NCI-H2081 (cell line): ENCODE measurements around the gene ZIC1.

ENCODE experiments used
- DNase-seq, 2 experiments: peaks; one replicate each; lab custom pipeline; 2025; lab: John Stamatoyannopoulos, UW

ZIC1 gene

GRCh38 chr3:147422601-147423536, 13.7 kb downstream of the ZIC1 start:
- no peak for DNase-seq

- DNase-seq: no peak
Measured at GRCh38 chr3:147423537-147423797, 14.3 kb downstream of the ZIC1 start.

GRCh38 chr3:147423798-147424580, 14.8 kb downstream of the ZIC1 start:
- no peak for DNase-seq

- no peak for DNase-seq
Measured at GRCh38 chr3:147424581-147425387, 15.6 kb downstream of the ZIC1 start.

GRCh38 chr3:147425388-147425850, 16.3 kb downstream of the ZIC1 start:
- no peak for DNase-seq

- no peak for DNase-seq
Measured at GRCh38 chr3:147426931-147427330, 17.8 kb downstream of the ZIC1 start.

- no peak for DNase-seq
Measured at GRCh38 chr3:147427746-147428145, 18.6 kb downstream of the ZIC1 start.

GRCh38 chr3:147428326-147428725, 19.2 kb downstream of the ZIC1 start:
- DNase-seq: no peak

- no peak for DNase-seq
Measured at GRCh38 chr3:147428754-147429153, 19.6 kb downstream of the ZIC1 start.

GRCh38 chr3:147431751-147432150, 22.6 kb downstream of the ZIC1 start:
- DNase-seq: no peak

- DNase-seq: no peak
Measured at GRCh38 chr3:147447224-147447623, 38.1 kb downstream of the ZIC1 start.

GRCh38 chr3:147449669-147450068, 40.5 kb downstream of the ZIC1 start:
- peak in 1 of 2 experiments; percentile 40 for DNase-seq

GRCh38 chr3:147458995-147459704, 50.0 kb downstream of the ZIC1 start:
- DNase-seq: no peak

- no peak for DNase-seq
Measured at GRCh38 chr3:147462856-147463255, 53.7 kb downstream of the ZIC1 start.
